Measurements from ENCODE around the gene LAMB1. TPM values are rescaled to one million over a fixed set of nuclear protein-coding genes. Genes with fewer than 3 reads are reported as not detected.

LAMB1 gene
- total RNA-seq, 1 experiment from 2014 or later: 32.0 TPM

- H3K4me2 ChIP-seq (ENCODE audit: low read length): no peak overlapping the region
- H3K9ac ChIP-seq (ENCODE audit: low read length): no peak overlapping the region
- POLR2A ChIA-PET: no interaction called here
- H3K4me1 ChIP-seq (ENCODE audit: control insufficient read depth in 1 of 2, insufficient read depth in 2 of 2, low read length in 2 of 2): no peaks in the 10 kb centered on the region
- intact Hi-C loops (cut with micrococcal nuclease): no loop called here
- ATAC-seq (no peak), DNase-seq (ENCODE audit: low read depth, low spot score) (no peak)
- no peaks in the 10 kb centered on the region for H3K27me3 ChIP-seq (ENCODE audit: insufficient read depth, low read length)
- no peak overlapping the region for H3K4me3 ChIP-seq (replicated peaks in 1 of 2; ENCODE audit: low read depth in 1 of 2, low read length in 2 of 2)
- no peak overlapping the region for H3K27ac ChIP-seq (ENCODE audit: low read depth, low read length)
- RAD21 ChIA-PET (ENCODE audit: low non-redundant PET in 1 of 2, low total read pairs in 2 of 2, uncharacterized antibody in 2 of 2, unreplicated experiment in 2 of 2): no interaction called here
- no peak for TF ChIP-seq POLR2A (IDR thresholded peaks at IDR 0.05; ENCODE audit: borderline replicate concordance, extremely low read depth, insufficient read depth, insufficient read length)
- TF ChIP-seq FOSL1 (IDR thresholded peaks at IDR 0.05; ENCODE audit: low read depth): no peak
- no peak for TF ChIP-seq REST (IDR thresholded peaks at IDR 0.05; ENCODE audit: low read depth)
- TF ChIP-seq, protein P1, sequence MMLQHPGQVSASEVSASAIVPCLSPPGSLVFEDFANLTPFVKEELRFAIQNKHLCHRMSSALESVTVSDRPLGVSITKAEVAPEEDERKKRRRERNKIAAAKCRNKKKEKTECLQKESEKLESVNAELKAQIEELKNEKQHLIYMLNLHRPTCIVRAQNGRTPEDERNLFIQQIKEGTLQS (IDR thresholded peaks at IDR 0.05): no peak
- no peak for TF ChIP-seq TCF7L2 (IDR thresholded peaks at IDR 0.05; ENCODE audit: borderline replicate concordance, extremely low read depth, insufficient read depth, insufficient read length)
- no peak for TF ChIP-seq ZNF274 (IDR thresholded peaks at IDR 0.05; ENCODE audit: low read depth, low read length)
- TF ChIP-seq ZBTB33 (IDR thresholded peaks at IDR 0.05; ENCODE audit: extremely low read depth, insufficient replicate concordance, low read length): no peak
- no peak for TF ChIP-seq ELF1 (IDR thresholded peaks at IDR 0.05; ENCODE audit: borderline replicate concordance, low read depth)
- TF ChIP-seq ZFX (IDR thresholded peaks at IDR 0.05): no peak
- TF ChIP-seq EGR1 (IDR thresholded peaks at IDR 0.05; ENCODE audit: low read depth): no peak
- TF ChIP-seq POLR2AphosphoS5 (IDR thresholded peaks at IDR 0.05; ENCODE audit: low read depth, low read length): no peak
- no peak for TF ChIP-seq YY1 (IDR thresholded peaks at IDR 0.05; ENCODE audit: extremely low read depth, insufficient replicate concordance, low read depth, low read length)
- no peak for TF ChIP-seq EZH2 (IDR thresholded peaks at IDR 0.05)
- no TSS peak for BruUV-seq (replicated peaks)
- no peaks in the 10 kb centered on the region for H3K79me2 ChIP-seq (ENCODE audit: insufficient read depth, low read length)
- peaks cover 5 to 8% of the 10 kb centered on the region in 2 experiments; a peak in 1 of 4 replicates for H3K36me3 ChIP-seq (ENCODE audit: control insufficient read depth in 1 of 2, insufficient read depth in 2 of 2, low read length in 2 of 2)
- H4K20me1 ChIP-seq (ENCODE audit: insufficient read depth): no peaks in the 10 kb centered on the region
- no peak overlapping the region for H2AFZ ChIP-seq (ENCODE audit: low read depth, low read length, poor library complexity, severe bottlenecking)
- CTCF ChIA-PET: interaction anchor here (1.2 kb wide), 1 partner anchor 10 kb away, joined by 3 read pairs; no protein-coding TSS in a partner anchor
- no peaks in the 10 kb centered on the region for H3K9me2 ChIP-seq (ENCODE audit: insufficient read depth)
- H3K9me3 ChIP-seq (ENCODE audit: control insufficient read depth in 1 of 2, insufficient read depth in 1 of 2, low read depth in 1 of 2, low read length in 2 of 2): no peaks in the 10 kb centered on the region
Measured at GRCh38 chr7:107982042-107982840, 20.7 kb downstream of the LAMB1 start.

Measured in HCT116 (cell line).